Keratinocyte (primary cell): Measurements from ENCODE around the gene PAX8.

Experiments
- CTCF ChIP-seq, 3 experiments: IDR thresholded peaks in 1 of 3; conservative IDR thresholded peaks in 1 of 3; optimal IDR thresholded peaks in 1 of 3; 2 replicates in 2 of 3; 3 replicates in 1 of 3; pipeline versions ENCODE3 to v1.5.1; 2011; ENCODE audit warnings: low read length in 3 of 3, mild to moderate bottlenecking in 3 of 3, moderate library complexity in 2 of 3, control low read depth in 1 of 3, inconsistent platforms in 1 of 3; ENCODE audit not compliant: insufficient read depth in 2 of 3; ENCODE audit errors: extremely low read depth in 1 of 3
- EZH2 ChIP-seq: IDR thresholded peaks from one replicate; pipeline ENCODE4 v1.6.1; 2012; ENCODE audit warnings: inconsistent platforms, mild to moderate bottlenecking, low read length, moderate library complexity

- no peak for TF ChIP-seq CTCF (optimal IDR thresholded peaks at IDR 0.05 in 1 of 3, IDR thresholded peaks at IDR 0.05 in 1 of 3, conservative IDR thresholded peaks at IDR 0.05 in 1 of 3; ENCODE audit: extremely low read depth in 1 of 3, insufficient read depth in 2 of 3, low read length in 3 of 3)
- no peak for TF ChIP-seq EZH2
Measured at GRCh38 chr2:113198048-113198789, 80.5 kb downstream of the PAX8 start.
